GM12878 (cell line): Measurements from ENCODE around the gene RARS2.

Source experiments
- CBFB ChIP-seq: IDR thresholded peaks from 2 replicates; pipeline ENCODE4 v1.6.1; 2016; ENCODE audit warnings: antibody characterized with exemption, low read depth
- CHD4 ChIP-seq: fragments of 200-600 bp; sonication (generic); IDR thresholded peaks from 2 replicates; pipeline ENCODE4 v1.6.1; 2016; ENCODE audit warnings: mild to moderate bottlenecking
- EGR1 ChIP-seq, 2 experiments: IDR thresholded peaks; 1 replicate in 1 of 2; 2 replicates in 1 of 2; pipeline ENCODE4 v1.6.1; 2011 to 2012; ENCODE audit warnings: low read depth in 2 of 2, low read length in 2 of 2, borderline replicate concordance in 1 of 2, mild to moderate bottlenecking in 1 of 2, moderate library complexity in 1 of 2
- TF ChIP-seq, protein P1 (sequence below): IDR thresholded peaks from 2 replicates; pipeline ENCODE4 v1.6.1; 2011; ENCODE audit warnings: borderline replicate concordance, low read depth, mild to moderate bottlenecking, moderate library complexity, low read length; ENCODE audit not compliant: insufficient read depth, poor library complexity, severe bottlenecking

DNA sequence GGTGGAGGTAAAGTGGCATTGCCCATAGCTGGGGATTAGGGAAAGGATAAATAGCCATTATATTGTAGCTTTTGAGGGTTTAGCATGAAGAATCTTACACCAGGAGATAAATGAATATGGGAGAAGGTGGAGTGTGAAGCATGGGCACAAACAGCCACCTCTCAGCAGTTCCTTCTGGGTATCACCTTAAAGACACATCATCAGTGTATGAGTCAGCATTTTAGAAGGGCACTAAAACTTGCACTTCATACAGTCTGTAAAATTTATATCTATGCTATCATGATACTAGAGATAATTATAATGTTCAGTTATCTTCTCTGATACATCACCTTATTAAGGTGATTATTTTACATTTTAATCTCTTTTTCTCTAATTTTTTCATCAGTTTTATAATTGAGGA, 91.7 kb downstream of the RARS2 start:
- no peak for TF ChIP-seq CBFB
- no peak for TF ChIP-seq CHD4
- no peak for TF ChIP-seq EGR1 (IDR thresholded peaks at IDR 0.05; ENCODE audit: borderline replicate concordance in 1 of 2, low read depth in 2 of 2, low read length in 2 of 2)
- TF ChIP-seq, protein P1, sequence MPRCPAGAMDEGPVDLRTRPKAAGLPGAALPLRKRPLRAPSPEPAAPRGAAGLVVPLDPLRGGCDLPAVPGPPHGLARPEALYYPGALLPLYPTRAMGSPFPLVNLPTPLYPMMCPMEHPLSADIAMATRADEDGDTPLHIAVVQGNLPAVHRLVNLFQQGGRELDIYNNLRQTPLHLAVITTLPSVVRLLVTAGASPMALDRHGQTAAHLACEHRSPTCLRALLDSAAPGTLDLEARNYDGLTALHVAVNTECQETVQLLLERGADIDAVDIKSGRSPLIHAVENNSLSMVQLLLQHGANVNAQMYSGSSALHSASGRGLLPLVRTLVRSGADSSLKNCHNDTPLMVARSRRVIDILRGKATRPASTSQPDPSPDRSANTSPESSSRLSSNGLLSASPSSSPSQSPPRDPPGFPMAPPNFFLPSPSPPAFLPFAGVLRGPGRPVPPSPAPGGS: no peak
